DOHH2 (cell line): ENCODE data around the gene PTPN3.
"Not testable (repeated sequence)": the region's sequence is repeated elsewhere in the genome, so short reads cannot be mapped to it uniquely, and the experiment has no call there.

ENCODE experiments used
- H3F3A ChIP-seq: fragments of 200-600 bp; sonication (generic), shearing (Covaris generic); 2 replicates; pipeline ENCODE4 v1.6.0; 2016; ENCODE audit warnings: antibody characterized with exemption, mild to moderate bottlenecking; ENCODE audit not compliant: control insufficient read depth, insufficient read depth
- H3K27ac ChIP-seq: fragments of 200-600 bp; sonication (generic); 2 replicates; pipeline ENCODE4 v1.5.1; 2014; ENCODE audit warnings: low read depth, mild to moderate bottlenecking, low read length, moderate library complexity
- H3K27me3 ChIP-seq: fragments of 200-600 bp; sonication (generic); 2 replicates; pipeline ENCODE4 v1.6.1; 2014; ENCODE audit warnings: mild to moderate bottlenecking, low read length, mixed read lengths; ENCODE audit not compliant: control insufficient read depth
- H3K36me3 ChIP-seq: fragments of 200-600 bp; sonication (generic); 2 replicates; pipeline ENCODE4 v1.6.1; 2014; ENCODE audit warnings: mild to moderate bottlenecking, low read length, moderate library complexity, mixed read lengths; ENCODE audit not compliant: control insufficient read depth
- H3K4me1 ChIP-seq: fragments of 200-600 bp; sonication (generic); 2 replicates; pipeline ENCODE4 v1.6.1; 2014; ENCODE audit warnings: mild to moderate bottlenecking, low read length, mixed read lengths; ENCODE audit not compliant: control insufficient read depth
- H3K4me2 ChIP-seq: fragments of 200-600 bp; sonication (generic); 2 replicates; pipeline ENCODE4 v1.6.0; 2014; ENCODE audit warnings: mild to moderate bottlenecking, low read length, moderate library complexity
- H3K4me3 ChIP-seq: fragments of 200-600 bp; sonication (generic); 2 replicates; pipeline ENCODE4 v1.5.1; 2014; ENCODE audit warnings: mild to moderate bottlenecking, low read length, mixed read lengths
- H3K79me2 ChIP-seq: fragments of 200-600 bp; sonication (generic); 2 replicates; pipeline ENCODE4 v1.6.1; 2014; ENCODE audit warnings: mild to moderate bottlenecking, low read length, mixed read lengths; ENCODE audit not compliant: control insufficient read depth
- H3K9me2 ChIP-seq: fragments of 200-600 bp; sonication (generic); replicated peaks from 2 replicates; pipeline ENCODE4 v1.6.1; 2014; ENCODE audit warnings: mild to moderate bottlenecking, low read length, mixed read lengths; ENCODE audit not compliant: control insufficient read depth
- H3K9me3 ChIP-seq: fragments of 200-600 bp; sonication (generic); 2 replicates; pipeline ENCODE4 v1.6.1; 2014; ENCODE audit warnings: antibody characterized with exemption, low read length, mixed read lengths; ENCODE audit not compliant: control insufficient read depth, insufficient read depth
- H4K20me1 ChIP-seq: fragments of 200-600 bp; sonication (generic); 2 replicates; pipeline ENCODE4 v1.6.0; 2014; ENCODE audit warnings: low read depth, mild to moderate bottlenecking, antibody characterized with exemption, low read length, moderate library complexity; ENCODE audit not compliant: control insufficient read depth, insufficient read depth
- CTCF ChIP-seq: fragments of 200-600 bp; sonication (generic); IDR thresholded peaks from one replicate; pipeline ENCODE4 v1.5.1; 2014; ENCODE audit warnings: antibody characterized with exemption, mild to moderate bottlenecking, low read depth, low read length; ENCODE audit not compliant: poor library complexity, severe bottlenecking
- EZH2phosphoT487 ChIP-seq: fragments of 200-600 bp; sonication (generic); IDR thresholded peaks from 2 replicates; pipeline ENCODE4 v1.6.1; 2017; ENCODE audit warnings: borderline replicate concordance, mild to moderate bottlenecking, antibody characterized with exemption, low read length, moderate library complexity, mixed read lengths

Gene PTPN3

DNA sequence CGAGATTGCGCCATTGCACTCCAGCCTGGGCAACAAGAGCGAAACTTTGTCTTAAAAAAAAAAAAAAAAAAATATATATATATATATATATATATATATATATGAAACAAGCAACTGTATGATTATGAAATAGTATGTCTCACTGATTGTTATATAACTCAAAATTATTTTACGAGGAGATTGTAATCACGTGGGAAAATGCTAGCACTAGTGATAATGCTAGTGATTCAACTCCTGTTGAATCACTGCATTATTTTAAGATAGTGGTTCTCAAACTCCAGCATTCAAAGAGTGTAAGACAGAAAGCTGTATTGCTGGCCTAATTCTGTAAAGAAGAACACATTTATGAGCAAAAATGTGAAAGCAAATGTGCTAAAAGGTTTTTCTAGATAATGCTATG lies 12.4 kb upstream of the PTPN3 start:
- no peaks in the 10 kb centered on the region for H3K4me1 ChIP-seq
- no peak overlapping the region for H3K4me2 ChIP-seq
- no peaks in the 10 kb centered on the region for H3K36me3 ChIP-seq
- no peak overlapping the region for H3K4me3 ChIP-seq
- no peaks in the 10 kb centered on the region for H3K9me3 ChIP-seq
- peaks cover 5% of the 10 kb centered on the region; the same call in 1 of the 2 replicates for H3K27me3 ChIP-seq
- TF ChIP-seq EZH2phosphoT487 (no peak), CTCF (no peak)
- H3K9me2 ChIP-seq: no peaks in the 10 kb centered on the region
- H3K27ac ChIP-seq: no peak overlapping the region
- no peaks in the 10 kb centered on the region for H3F3A ChIP-seq
- H3K79me2 ChIP-seq: no peaks in the 10 kb centered on the region
- H4K20me1 ChIP-seq: no peaks in the 10 kb centered on the region

DNA sequence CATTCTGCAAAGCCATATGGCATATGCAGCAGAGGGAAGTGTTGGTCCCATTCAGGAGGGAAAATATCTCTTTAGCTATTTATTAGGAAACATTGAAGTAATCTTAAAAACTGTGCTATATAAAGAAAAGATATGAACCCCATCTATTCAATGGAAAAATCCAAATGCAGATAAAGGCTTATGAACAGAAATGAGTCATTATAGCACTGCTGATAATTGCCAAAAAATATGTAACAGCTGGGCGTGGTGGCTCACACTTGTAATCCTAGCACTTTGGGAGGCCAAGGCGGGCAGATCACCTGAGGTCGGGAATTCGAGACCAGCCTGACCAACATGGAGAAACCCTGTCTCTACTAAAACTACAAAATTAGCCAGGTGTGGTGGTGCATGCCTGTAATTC lies 11.9 kb upstream of the PTPN3 start:
- not testable (repeated sequence) for H3K27me3 ChIP-seq, H3K36me3 ChIP-seq, H3K4me3 ChIP-seq

DNA sequence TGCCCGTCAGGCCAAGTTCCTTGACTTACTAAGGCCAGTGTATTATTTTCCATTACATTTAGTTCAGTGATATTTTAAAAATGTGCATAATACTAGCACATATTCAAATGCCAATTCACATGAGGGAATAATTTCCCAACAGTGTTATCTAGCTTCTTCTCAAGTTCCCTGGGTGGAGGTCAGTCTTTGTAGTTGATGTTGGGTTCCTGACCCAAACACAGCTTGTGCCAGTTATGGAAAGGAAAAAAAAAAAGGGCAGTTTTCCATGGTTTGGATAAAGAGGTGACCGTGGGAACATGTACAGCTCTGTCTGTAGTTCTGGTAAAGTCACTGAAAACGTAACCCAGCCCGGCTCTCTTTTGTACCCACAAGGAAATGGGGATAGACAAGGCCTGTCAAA lies 11.5 kb upstream of the PTPN3 start:
- H3K79me2 ChIP-seq: no peaks in the 10 kb centered on the region
- H3K27ac ChIP-seq: no peak overlapping the region
- H3K27me3 ChIP-seq: peaks cover 8% of the 10 kb centered on the region; the same call in 1 of the 2 replicates
- no peaks in the 10 kb centered on the region for H3F3A ChIP-seq
- H4K20me1 ChIP-seq: no peaks in the 10 kb centered on the region
- H3K4me1 ChIP-seq: no peaks in the 10 kb centered on the region
- H3K4me3 ChIP-seq: no peak overlapping the region
- H3K9me3 ChIP-seq: no peaks in the 10 kb centered on the region
- H3K4me2 ChIP-seq: no peak overlapping the region
- no peaks in the 10 kb centered on the region for H3K36me3 ChIP-seq
- H3K9me2 ChIP-seq: no peaks in the 10 kb centered on the region
- TF ChIP-seq EZH2phosphoT487 (no peak), CTCF (no peak)

More for the DNA sequence above, 11.9 kb upstream of the PTPN3 start:
- not testable (repeated sequence) for H3K79me2 ChIP-seq, H3K27ac ChIP-seq, H3K4me1 ChIP-seq, H4K20me1 ChIP-seq, H3F3A ChIP-seq, H3K9me3 ChIP-seq, H3K9me2 ChIP-seq, H3K4me2 ChIP-seq

DNA sequence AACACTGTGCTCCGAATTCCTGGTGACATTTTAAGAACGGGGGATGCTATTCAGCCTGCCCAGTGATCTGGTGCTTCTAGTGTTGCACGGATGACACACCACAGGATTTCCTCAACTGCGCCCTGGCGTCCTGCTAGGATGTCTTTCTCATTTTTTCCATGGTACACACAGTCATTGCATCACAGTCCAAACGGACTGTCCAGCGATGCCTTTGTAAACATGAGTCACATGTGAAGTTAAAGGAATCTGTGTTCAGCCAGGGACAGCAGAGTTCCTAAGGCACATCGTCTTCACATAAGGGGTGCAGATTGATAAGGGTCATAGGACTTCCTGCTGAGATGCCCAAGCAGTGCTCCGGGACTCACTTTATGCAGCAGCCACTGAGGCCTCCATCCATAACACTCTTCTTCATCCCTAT lies 9.3 kb upstream of the PTPN3 start:
- H3K4me3 ChIP-seq: no peak overlapping the region
- no peaks in the 10 kb centered on the region for H3K4me1 ChIP-seq
- no peaks in the 10 kb centered on the region for H3K9me2 ChIP-seq
- H3K9me3 ChIP-seq: no peaks in the 10 kb centered on the region
- H3K79me2 ChIP-seq: no peaks in the 10 kb centered on the region
- H4K20me1 ChIP-seq: no peaks in the 10 kb centered on the region
- no peak overlapping the region for H3K27ac ChIP-seq
- TF ChIP-seq CTCF: no peak
- no peak for TF ChIP-seq EZH2phosphoT487
- no peaks in the 10 kb centered on the region for H3F3A ChIP-seq
- no peaks in the 10 kb centered on the region for H3K36me3 ChIP-seq
- peaks cover 9% of the 10 kb centered on the region; the same call in 1 of the 2 replicates for H3K27me3 ChIP-seq
- H3K4me2 ChIP-seq: no peak overlapping the region
